A549 (cell line): Measurements from ENCODE around the gene GPS2. TPM values are rescaled to one million over a fixed set of nuclear protein-coding genes. Genes with fewer than 3 reads are reported as not detected.

Experiments
- BHLHE40 ChIP-seq: IDR thresholded peaks from 2 replicates; pipeline ENCODE4 v1.6.1; 2012; ENCODE audit warnings: low read depth, low read length, inconsistent platforms
- CBX2 ChIP-seq: fragments of 200-600 bp; sonication (generic); IDR thresholded peaks from 2 replicates; pipeline ENCODE4 v1.6.1; 2016; ENCODE audit warnings: low read depth, mild to moderate bottlenecking, borderline replicate concordance
- CEBPB ChIP-seq, 2 experiments: fragments of >200 bp in 1 of 2; sonication (Bioruptor Twin) in 1 of 2; formaldehyde crosslinking in 1 of 2; IDR thresholded peaks; 2 replicates each; pipeline ENCODE4 v1.6.1; 2012 to 2016
- EHMT2 ChIP-seq: fragments of 200-600 bp; sonication (generic); IDR thresholded peaks from 2 replicates; pipeline ENCODE4 v1.6.1; 2016; ENCODE audit warnings: antibody characterized with exemption, low read depth, mild to moderate bottlenecking, moderate library complexity
- FOSB ChIP-seq: fragments of 250-450 bp; sonication (Bioruptor Pico); IDR thresholded peaks from 2 replicates; pipeline ENCODE4 v1.5.0; 2020; ENCODE audit warnings: mild to moderate bottlenecking, moderate library complexity
- FOSL2 ChIP-seq, 2 experiments: fragments of 450-650 bp in 1 of 2; fragments of >200 bp in 1 of 2; sonication (Bioruptor Twin) in 1 of 2; formaldehyde crosslinking; IDR thresholded peaks; 2 replicates each; pipeline versions ENCODE4 v1.5.0 to v1.6.1; 2016 to 2020; ENCODE audit warnings: mild to moderate bottlenecking in 1 of 2, moderate library complexity in 1 of 2
- FOXS1 ChIP-seq: fragments of 250-450 bp; sonication (Bioruptor Pico); IDR thresholded peaks from 2 replicates; pipeline ENCODE4 v1.5.0; 2020; ENCODE audit warnings: mild to moderate bottlenecking, moderate library complexity
- GATA3 ChIP-seq: IDR thresholded peaks from 2 replicates; pipeline ENCODE4 v1.6.1; 2012; ENCODE audit warnings: borderline replicate concordance
- HEYL ChIP-seq: fragments of 250-450 bp; sonication (Bioruptor Pico); IDR thresholded peaks from 2 replicates; pipeline ENCODE4 v1.8.0; 2021; ENCODE audit warnings: mild to moderate bottlenecking, moderate library complexity
- HOXB5 ChIP-seq: fragments of 250-450 bp; sonication (Bioruptor Pico); IDR thresholded peaks from 2 replicates; pipeline ENCODE4 v1.5.0; 2020; ENCODE audit warnings: mild to moderate bottlenecking, moderate library complexity
- JUN ChIP-seq, 2 experiments: fragments of >200 bp; sonication (Bioruptor Twin); formaldehyde crosslinking; IDR thresholded peaks; 2 replicates in 1 of 2; 3 replicates in 1 of 2; pipeline ENCODE4 v1.6.1; 2016 to 2017
- JUNB ChIP-seq: fragments of >200 bp; sonication (Bioruptor Twin); formaldehyde crosslinking; IDR thresholded peaks from 2 replicates; pipeline ENCODE4 v1.6.1; 2016
- KDM1A ChIP-seq: fragments of 200-600 bp; sonication (generic); IDR thresholded peaks from 2 replicates; pipeline ENCODE4 v1.6.1; 2016; ENCODE audit warnings: low read depth, mild to moderate bottlenecking
- KDM5A ChIP-seq: fragments of 200-600 bp; sonication (generic); IDR thresholded peaks from 2 replicates; pipeline ENCODE4 v1.6.1; 2016; ENCODE audit warnings: antibody characterized with exemption, mild to moderate bottlenecking
- MAFK ChIP-seq: fragments of 450-650 bp; IDR thresholded peaks from 2 replicates; pipeline ENCODE4 v1.6.1; 2014; ENCODE audit not compliant: partially characterized antibody
- MYC ChIP-seq: IDR thresholded peaks from 2 replicates; pipeline ENCODE4 v1.6.1; 2012; ENCODE audit warnings: mild to moderate bottlenecking, inconsistent platforms, low read length, improper control_type of control experiment, borderline replicate concordance
- NFE2L2 ChIP-seq: fragments of 150-350 bp; conservative IDR thresholded peaks from 2 replicates; pipeline ENCODE4 v1.6.1; 2014; ENCODE audit warnings: low read length
- PHF8 ChIP-seq: fragments of 200-600 bp; sonication (generic); IDR thresholded peaks from 2 replicates; pipeline ENCODE4 v1.6.1; 2016; ENCODE audit warnings: low read depth, mild to moderate bottlenecking, antibody characterized with exemption, moderate library complexity, borderline replicate concordance
- POLR2AphosphoS2 ChIP-seq: conservative IDR thresholded peaks from 2 replicates; pipeline ENCODE4 v1.6.1; 2012; ENCODE audit warnings: low read length, improper control_type of control experiment, inconsistent platforms
- RAD21 ChIP-seq, 2 experiments: fragments of >200 bp in 1 of 2; sonication (Bioruptor Twin) in 1 of 2; formaldehyde crosslinking in 1 of 2; IDR thresholded peaks in 1 of 2; conservative IDR thresholded peaks in 1 of 2; 2 replicates in 1 of 2; 3 replicates in 1 of 2; pipeline ENCODE4 v1.6.1; 2012 to 2018; ENCODE audit warnings: inconsistent platforms in 1 of 2
- RCOR1 ChIP-seq: fragments of 150-350 bp; IDR thresholded peaks from 2 replicates; pipeline ENCODE4 v1.6.1; 2014; ENCODE audit warnings: antibody characterized with exemption, low read length, low read depth
- RNF2 ChIP-seq: fragments of 200-600 bp; sonication (generic); IDR thresholded peaks from 2 replicates; pipeline ENCODE4 v1.6.1; 2016; ENCODE audit warnings: low read depth, mild to moderate bottlenecking, antibody characterized with exemption, moderate library complexity, borderline replicate concordance
- SMC3 ChIP-seq: fragments of >200 bp; sonication (Bioruptor Twin); formaldehyde crosslinking; IDR thresholded peaks from 3 replicates; pipeline ENCODE4 v1.6.1; 2018; ENCODE audit warnings: inconsistent platforms
- TFCP2L1 ChIP-seq: fragments of 250-450 bp; sonication (Bioruptor Pico); IDR thresholded peaks from 2 replicates; pipeline ENCODE4 v1.5.0; 2021; ENCODE audit warnings: mild to moderate bottlenecking
- TP53 ChIP-seq: fragments of 250-450 bp; sonication (Bioruptor Pico); IDR thresholded peaks from 2 replicates; pipeline ENCODE4 v1.5.0; 2021; ENCODE audit warnings: mild to moderate bottlenecking, moderate library complexity
- ZC3H11A ChIP-seq: fragments of 450-650 bp; IDR thresholded peaks from 2 replicates; pipeline ENCODE4 v1.6.1; 2014; ENCODE audit warnings: antibody characterized with exemption, mild to moderate bottlenecking
- ZFP36 ChIP-seq: fragments of 450-650 bp; IDR thresholded peaks from 2 replicates; pipeline ENCODE4 v1.6.1; 2014; ENCODE audit warnings: borderline replicate concordance; ENCODE audit not compliant: partially characterized antibody
- ZNF302 ChIP-seq: fragments of 250-450 bp; sonication (Bioruptor Pico); IDR thresholded peaks from 2 replicates; pipeline ENCODE4 v1.9.0; 2021; ENCODE audit warnings: inconsistent platforms, mild to moderate bottlenecking, moderate library complexity
- polyA plus RNA-seq, 4 experiments: library from polyadenylated mRNA; depleted of rRNA in 3 of 4; stranded (reverse); fragments of >200 nt; fragmentation: RNase III in 1 of 4; extraction: RNeasy Plus Mini Kit Qiagen cat#74134 plus additional on column Dnase treatment in 1 of 4; gene quantifications; 2 replicates in 3 of 4; 3 replicates in 1 of 4; pipeline ENCODE4 v1.2.3, GENCODE V29; 2011 to 2017
- TF ChIP-seq, protein P1 (sequence below): IDR thresholded peaks from 2 replicates; pipeline ENCODE4 v1.6.1; 2012; ENCODE audit warnings: low read depth, borderline replicate concordance
- TF ChIP-seq, protein P2 (sequence below): fragments of >200 bp; sonication (Bioruptor Twin); formaldehyde crosslinking; IDR thresholded peaks from 3 replicates; pipeline ENCODE4 v1.6.1; 2016
- TF ChIP-seq, protein P3 (sequence below): fragments of >200 bp; sonication (Bioruptor Twin); formaldehyde crosslinking; IDR thresholded peaks from 2 replicates; pipeline ENCODE4 v1.6.1; 2016
- TF ChIP-seq, protein P4 (sequence below): fragments of 250-450 bp; sonication (Bioruptor Pico); IDR thresholded peaks from 2 replicates; pipeline ENCODE4 v1.5.0; 2021; ENCODE audit warnings: mild to moderate bottlenecking, moderate library complexity, borderline replicate concordance
- TF ChIP-seq, protein P5 (sequence below): fragments of 200-600 bp; sonication (generic); IDR thresholded peaks from 2 replicates; pipeline ENCODE4 v1.6.1; 2016; ENCODE audit warnings: antibody characterized with exemption, mild to moderate bottlenecking, moderate library complexity
- TF ChIP-seq, protein P6 (sequence below): IDR thresholded peaks from 2 replicates; pipeline ENCODE4 v1.6.1; 2012
- TF ChIP-seq, protein P7 (sequence below): IDR thresholded peaks from 2 replicates; pipeline ENCODE4 v1.6.1; 2012

The GPS2 gene
- polyA plus RNA-seq, 2 of the 4 experiments (the other 2 are of a cell fraction), result 61.7 to 158 TPM

DNA sequence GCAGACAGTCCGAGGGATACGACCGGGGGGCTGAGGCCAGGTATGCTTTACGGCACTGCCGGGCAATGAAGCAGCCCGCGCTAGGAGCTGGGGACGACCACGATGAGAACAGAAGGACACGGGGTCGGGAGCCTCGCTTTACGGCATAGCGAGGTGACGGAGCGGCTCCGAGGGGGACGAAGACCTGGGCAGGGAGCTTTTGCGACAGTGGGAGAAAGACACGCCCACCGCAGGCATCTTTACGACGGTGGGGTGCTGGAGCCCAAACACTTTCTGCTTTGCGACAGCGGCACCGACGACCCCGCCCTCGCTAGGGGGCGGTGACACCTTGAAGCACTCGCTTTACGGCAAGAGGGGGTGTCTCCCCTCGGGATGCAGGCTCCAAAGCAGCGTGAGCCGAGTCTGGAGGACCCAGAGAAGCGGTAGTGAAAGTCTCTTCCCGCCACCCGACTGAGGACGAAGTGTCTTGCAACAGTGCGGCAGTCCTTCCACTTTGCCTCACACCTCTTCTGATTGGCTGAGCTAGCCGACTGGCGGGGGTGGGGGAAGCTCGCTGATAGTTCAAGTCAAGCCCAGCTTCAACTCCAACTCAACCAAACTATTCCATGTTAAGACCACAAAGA is 14.3 kb upstream of the GPS2 start (continued):
- TF ChIP-seq CEBPB (IDR thresholded peaks at IDR 0.05) (no peak), FOXS1 (no peak), NFE2L2 (no peak), HOXB5 (no peak), HEYL (CRISPR knock-in tag) (no peak), RCOR1 (no peak), PHF8 (0 out of 2 replicates have a peak, but pooled peaks have one; percentile 30), RNF2 (no peak), CBX2 (no peak), MAFK (no peak), ZC3H11A (no peak), KDM1A (no peak), FOSL2 (IDR thresholded peaks at IDR 0.05) (no peak), FOSL2 (CRISPR knock-in tag; IDR thresholded peaks at IDR 0.05) (no peak), JUNB (no peak), ZNF302 (CRISPR knock-in tag) (no peak), JUN (IDR thresholded peaks at IDR 0.05) (peak; percentile 62 to 66; a peak in 4 of 5 replicates), FOSB (CRISPR knock-in tag) (no peak), EHMT2 (no peak), TP53 (no peak), POLR2AphosphoS2 (no peak), KDM5A (no peak), TFCP2L1 (CRISPR knock-in tag) (no peak), SMC3 (no peak), BHLHE40 (no peak), GATA3 (peak; percentile 76; the same call in 1 of the 2 replicates), MYC (no peak), RAD21 (conservative IDR thresholded peaks at IDR 0.05 in 1 of 2, IDR thresholded peaks at IDR 0.05 in 1 of 2) (no peak), ZFP36 (no peak)
- TF ChIP-seq, protein P1, sequence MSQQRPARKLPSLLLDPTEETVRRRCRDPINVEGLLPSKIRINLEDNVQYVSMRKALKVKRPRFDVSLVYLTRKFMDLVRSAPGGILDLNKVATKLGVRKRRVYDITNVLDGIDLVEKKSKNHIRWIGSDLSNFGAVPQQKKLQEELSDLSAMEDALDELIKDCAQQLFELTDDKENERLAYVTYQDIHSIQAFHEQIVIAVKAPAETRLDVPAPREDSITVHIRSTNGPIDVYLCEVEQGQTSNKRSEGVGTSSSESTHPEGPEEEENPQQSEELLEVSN, result peak; percentile 78; the same call in 1 of the 2 replicates
- TF ChIP-seq, protein P2, sequence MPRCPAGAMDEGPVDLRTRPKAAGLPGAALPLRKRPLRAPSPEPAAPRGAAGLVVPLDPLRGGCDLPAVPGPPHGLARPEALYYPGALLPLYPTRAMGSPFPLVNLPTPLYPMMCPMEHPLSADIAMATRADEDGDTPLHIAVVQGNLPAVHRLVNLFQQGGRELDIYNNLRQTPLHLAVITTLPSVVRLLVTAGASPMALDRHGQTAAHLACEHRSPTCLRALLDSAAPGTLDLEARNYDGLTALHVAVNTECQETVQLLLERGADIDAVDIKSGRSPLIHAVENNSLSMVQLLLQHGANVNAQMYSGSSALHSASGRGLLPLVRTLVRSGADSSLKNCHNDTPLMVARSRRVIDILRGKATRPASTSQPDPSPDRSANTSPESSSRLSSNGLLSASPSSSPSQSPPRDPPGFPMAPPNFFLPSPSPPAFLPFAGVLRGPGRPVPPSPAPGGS, result 0 out of 3 replicates have a peak, but pooled peaks have one; percentile 14
- TF ChIP-seq, protein P3, sequence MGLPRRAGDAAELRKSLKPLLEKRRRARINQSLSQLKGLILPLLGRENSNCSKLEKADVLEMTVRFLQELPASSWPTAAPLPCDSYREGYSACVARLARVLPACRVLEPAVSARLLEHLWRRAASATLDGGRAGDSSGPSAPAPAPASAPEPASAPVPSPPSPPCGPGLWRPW, result no peak
- TF ChIP-seq, protein P4, sequence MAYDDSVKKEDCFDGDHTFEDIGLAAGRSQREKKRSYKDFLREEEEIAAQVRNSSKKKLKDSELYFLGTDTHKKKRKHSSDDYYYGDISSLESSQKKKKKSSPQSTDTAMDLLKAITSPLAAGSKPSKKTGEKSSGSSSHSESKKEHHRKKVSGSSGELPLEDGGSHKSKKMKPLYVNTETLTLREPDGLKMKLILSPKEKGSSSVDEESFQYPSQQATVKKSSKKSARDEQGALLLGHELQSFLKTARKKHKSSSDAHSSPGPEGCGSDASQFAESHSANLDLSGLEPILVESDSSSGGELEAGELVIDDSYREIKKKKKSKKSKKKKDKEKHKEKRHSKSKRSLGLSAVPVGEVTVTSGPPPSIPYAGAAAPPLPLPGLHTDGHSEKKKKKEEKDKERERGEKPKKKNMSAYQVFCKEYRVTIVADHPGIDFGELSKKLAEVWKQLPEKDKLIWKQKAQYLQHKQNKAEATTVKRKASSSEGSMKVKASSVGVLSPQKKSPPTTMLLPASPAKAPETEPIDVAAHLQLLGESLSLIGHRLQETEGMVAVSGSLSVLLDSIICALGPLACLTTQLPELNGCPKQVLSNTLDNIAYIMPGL (CRISPR knock-in tag), result no peak
- TF ChIP-seq, protein P5, sequence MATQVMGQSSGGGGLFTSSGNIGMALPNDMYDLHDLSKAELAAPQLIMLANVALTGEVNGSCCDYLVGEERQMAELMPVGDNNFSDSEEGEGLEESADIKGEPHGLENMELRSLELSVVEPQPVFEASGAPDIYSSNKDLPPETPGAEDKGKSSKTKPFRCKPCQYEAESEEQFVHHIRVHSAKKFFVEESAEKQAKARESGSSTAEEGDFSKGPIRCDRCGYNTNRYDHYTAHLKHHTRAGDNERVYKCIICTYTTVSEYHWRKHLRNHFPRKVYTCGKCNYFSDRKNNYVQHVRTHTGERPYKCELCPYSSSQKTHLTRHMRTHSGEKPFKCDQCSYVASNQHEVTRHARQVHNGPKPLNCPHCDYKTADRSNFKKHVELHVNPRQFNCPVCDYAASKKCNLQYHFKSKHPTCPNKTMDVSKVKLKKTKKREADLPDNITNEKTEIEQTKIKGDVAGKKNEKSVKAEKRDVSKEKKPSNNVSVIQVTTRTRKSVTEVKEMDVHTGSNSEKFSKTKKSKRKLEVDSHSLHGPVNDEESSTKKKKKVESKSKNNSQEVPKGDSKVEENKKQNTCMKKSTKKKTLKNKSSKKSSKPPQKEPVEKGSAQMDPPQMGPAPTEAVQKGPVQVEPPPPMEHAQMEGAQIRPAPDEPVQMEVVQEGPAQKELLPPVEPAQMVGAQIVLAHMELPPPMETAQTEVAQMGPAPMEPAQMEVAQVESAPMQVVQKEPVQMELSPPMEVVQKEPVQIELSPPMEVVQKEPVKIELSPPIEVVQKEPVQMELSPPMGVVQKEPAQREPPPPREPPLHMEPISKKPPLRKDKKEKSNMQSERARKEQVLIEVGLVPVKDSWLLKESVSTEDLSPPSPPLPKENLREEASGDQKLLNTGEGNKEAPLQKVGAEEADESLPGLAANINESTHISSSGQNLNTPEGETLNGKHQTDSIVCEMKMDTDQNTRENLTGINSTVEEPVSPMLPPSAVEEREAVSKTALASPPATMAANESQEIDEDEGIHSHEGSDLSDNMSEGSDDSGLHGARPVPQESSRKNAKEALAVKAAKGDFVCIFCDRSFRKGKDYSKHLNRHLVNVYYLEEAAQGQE, result no peak
- TF ChIP-seq, protein P6, sequence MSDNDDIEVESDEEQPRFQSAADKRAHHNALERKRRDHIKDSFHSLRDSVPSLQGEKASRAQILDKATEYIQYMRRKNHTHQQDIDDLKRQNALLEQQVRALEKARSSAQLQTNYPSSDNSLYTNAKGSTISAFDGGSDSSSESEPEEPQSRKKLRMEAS, result peak; percentile 87
- TF ChIP-seq, protein P7, sequence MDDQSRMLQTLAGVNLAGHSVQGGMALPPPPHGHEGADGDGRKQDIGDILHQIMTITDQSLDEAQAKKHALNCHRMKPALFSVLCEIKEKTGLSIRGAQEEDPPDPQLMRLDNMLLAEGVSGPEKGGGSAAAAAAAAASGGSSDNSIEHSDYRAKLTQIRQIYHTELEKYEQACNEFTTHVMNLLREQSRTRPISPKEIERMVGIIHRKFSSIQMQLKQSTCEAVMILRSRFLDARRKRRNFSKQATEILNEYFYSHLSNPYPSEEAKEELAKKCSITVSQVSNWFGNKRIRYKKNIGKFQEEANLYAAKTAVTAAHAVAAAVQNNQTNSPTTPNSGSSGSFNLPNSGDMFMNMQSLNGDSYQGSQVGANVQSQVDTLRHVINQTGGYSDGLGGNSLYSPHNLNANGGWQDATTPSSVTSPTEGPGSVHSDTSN, result no peak
